ENCODE measurements around the gene FANCC.

DNA sequence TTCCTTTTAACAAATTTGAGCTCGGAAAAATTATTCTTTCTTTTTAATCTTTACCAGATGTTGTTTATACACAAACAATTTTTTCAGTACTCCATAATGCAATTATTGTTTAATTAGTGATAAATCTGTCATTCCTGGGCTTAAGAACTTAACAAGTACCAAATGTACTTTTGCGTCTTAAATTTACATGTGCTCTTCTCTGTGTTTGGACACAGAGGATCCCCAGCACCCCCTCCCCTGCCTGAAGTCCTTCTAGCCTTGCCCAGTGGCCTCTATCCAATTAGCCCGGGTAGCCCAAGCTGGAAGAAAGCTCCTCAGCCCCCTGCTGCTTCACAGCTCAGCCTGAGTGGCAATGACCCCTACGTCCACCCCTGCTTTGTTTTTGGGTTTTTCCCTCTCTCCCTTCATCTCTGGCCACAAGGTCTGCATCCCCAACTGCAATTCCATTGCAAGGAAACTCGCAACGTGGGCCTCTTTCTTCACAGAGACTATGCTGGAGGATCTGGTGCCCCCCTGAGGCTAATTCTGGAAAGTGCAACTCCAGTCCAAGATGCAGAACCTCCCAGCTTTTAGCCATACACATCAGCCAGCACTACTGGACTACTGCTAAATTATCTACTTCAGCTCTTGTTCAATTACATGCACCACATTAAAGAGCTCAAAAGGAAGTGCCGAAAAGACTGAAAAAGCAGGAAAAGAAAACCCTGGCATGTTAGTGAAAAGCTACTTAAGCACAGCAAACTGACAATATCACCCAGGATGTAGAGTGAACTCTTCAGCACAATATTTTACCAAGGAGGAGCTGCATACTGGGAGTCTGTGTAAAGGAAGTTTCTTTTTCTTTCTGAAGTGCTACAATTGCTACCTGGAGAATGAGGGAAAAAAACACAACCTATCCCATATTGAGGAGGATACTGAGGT lies 186.2 kb downstream of the FANCC start:
- TF ChIP-seq, protein P1, sequence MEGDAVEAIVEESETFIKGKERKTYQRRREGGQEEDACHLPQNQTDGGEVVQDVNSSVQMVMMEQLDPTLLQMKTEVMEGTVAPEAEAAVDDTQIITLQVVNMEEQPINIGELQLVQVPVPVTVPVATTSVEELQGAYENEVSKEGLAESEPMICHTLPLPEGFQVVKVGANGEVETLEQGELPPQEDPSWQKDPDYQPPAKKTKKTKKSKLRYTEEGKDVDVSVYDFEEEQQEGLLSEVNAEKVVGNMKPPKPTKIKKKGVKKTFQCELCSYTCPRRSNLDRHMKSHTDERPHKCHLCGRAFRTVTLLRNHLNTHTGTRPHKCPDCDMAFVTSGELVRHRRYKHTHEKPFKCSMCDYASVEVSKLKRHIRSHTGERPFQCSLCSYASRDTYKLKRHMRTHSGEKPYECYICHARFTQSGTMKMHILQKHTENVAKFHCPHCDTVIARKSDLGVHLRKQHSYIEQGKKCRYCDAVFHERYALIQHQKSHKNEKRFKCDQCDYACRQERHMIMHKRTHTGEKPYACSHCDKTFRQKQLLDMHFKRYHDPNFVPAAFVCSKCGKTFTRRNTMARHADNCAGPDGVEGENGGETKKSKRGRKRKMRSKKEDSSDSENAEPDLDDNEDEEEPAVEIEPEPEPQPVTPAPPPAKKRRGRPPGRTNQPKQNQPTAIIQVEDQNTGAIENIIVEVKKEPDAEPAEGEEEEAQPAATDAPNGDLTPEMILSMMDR (IDR thresholded peaks at IDR 0.05; ENCODE audit: borderline replicate concordance, extremely low read depth, low read length, poor library complexity, severe bottlenecking) = peak; percentile 82
- TF ChIP-seq EZH2 (IDR thresholded peaks at IDR 0.05; ENCODE audit: borderline replicate concordance, low read depth, low read length, severe bottlenecking) = no peak

Measured in DND-41 (cell line).